Measurements from ENCODE around the gene SYNGR4.
"Not testable (repeated sequence)": the region's sequence is repeated elsewhere in the genome, so short reads cannot be mapped to it uniquely, and the experiment has no call there.

DNA sequence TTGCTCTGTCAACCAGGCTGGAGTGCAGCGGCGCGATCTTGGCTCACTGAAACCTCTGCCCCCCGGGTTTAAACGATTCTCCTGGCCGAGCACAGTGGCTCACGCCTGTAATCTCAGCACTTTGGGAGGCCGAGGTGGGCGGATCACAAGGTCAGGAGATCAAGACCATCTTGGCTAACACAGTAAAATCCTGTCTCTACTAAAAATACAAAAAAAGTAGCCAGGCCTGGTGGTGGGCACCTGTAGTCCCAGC is 46.5 kb upstream of the SYNGR4 start:
- TF ChIP-seq, protein P1, sequence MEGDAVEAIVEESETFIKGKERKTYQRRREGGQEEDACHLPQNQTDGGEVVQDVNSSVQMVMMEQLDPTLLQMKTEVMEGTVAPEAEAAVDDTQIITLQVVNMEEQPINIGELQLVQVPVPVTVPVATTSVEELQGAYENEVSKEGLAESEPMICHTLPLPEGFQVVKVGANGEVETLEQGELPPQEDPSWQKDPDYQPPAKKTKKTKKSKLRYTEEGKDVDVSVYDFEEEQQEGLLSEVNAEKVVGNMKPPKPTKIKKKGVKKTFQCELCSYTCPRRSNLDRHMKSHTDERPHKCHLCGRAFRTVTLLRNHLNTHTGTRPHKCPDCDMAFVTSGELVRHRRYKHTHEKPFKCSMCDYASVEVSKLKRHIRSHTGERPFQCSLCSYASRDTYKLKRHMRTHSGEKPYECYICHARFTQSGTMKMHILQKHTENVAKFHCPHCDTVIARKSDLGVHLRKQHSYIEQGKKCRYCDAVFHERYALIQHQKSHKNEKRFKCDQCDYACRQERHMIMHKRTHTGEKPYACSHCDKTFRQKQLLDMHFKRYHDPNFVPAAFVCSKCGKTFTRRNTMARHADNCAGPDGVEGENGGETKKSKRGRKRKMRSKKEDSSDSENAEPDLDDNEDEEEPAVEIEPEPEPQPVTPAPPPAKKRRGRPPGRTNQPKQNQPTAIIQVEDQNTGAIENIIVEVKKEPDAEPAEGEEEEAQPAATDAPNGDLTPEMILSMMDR (IDR thresholded peaks at IDR 0.05), result not testable (repeated sequence)
- not testable (repeated sequence) for TF ChIP-seq POLR2A (IDR thresholded peaks at IDR 0.05)
